ENCODE results near the gene OTUD4. TPM values are rescaled to one million over a fixed set of nuclear protein-coding genes. Genes with fewer than 3 reads are reported as not detected.
A peak's percentile ranks its signal among the peaks of the same experiment; 100 is the strongest.

The OTUD4 gene
- total RNA-seq, 1 donor from 2014 or later, result 38.3 TPM

DNA sequence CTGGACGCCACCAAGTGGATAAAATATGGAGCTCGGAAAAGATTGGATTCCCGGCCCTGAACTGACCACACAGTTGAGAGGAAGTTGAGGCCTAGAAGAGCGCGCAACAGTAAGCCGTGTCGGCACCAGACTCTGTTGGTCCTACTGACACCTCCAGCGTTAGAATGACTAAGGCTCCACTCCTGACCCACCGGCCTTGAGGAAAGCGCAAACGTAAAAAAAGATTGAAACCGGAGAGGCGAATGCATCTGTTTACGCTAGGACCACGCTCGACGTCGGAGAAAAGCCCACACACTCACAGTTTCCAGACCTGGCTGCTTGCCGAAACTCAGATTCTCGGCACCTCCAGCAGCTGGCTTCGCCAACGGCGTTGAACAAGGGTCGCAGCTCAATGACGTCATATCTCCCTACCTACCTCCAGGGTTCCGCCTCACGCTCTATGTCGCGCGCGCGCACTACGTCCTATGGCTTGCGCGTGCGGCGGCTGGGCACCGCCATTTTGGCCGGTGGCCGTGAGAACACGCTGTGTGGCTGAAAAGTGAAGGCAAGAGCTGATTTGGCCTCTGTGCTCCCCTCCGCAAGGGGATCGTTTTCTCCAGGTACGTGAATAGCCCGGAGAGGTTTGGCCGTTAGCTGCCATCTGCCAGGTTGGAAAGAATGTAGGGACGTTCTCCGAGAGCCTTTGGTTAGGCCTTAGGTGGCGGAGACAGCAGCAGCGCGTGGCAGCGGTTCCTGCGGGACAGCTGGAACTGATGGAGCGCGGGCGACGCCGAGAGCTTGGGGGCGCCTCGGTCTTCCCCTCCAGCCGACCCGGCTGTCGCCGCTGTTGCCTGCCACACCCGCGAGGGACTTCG, 82.3 kb downstream of the OTUD4 start, which contains the start of the genes ABCE1 and ANAPC10:
TSS of gene ABCE1 (plus strand) at position 491 of the 854 bp plus-strand sequence. CDS start 6,102 bp downstream, outside the sequence.
TSS of gene ANAPC10 (minus strand) at position 376 of the 854 bp plus-strand sequence. CDS start 2,097 bp downstream, outside the sequence.
- Mint-ChIP-seq H3K4me1 (peaks cover 19% of the 10 kb centered on the region), H3K4me3 (peak within 1 kb of the TSS; percentile 86), H3K9me3 (peaks cover 23% of the 10 kb centered on the region), H3K36me3 (peaks cover 24% of the 10 kb centered on the region), H3K27ac (peak within 1 kb of the TSS; percentile 98), H3K27me3 (ENCODE audit: low read depth) (no peaks in the 10 kb centered on the region)
- peak; percentile 93 to 95 for DNase-seq (ENCODE audit: low spot score in 2 of 2, unreplicated experiment in 2 of 2)
- TF ChIP-seq, protein P1, sequence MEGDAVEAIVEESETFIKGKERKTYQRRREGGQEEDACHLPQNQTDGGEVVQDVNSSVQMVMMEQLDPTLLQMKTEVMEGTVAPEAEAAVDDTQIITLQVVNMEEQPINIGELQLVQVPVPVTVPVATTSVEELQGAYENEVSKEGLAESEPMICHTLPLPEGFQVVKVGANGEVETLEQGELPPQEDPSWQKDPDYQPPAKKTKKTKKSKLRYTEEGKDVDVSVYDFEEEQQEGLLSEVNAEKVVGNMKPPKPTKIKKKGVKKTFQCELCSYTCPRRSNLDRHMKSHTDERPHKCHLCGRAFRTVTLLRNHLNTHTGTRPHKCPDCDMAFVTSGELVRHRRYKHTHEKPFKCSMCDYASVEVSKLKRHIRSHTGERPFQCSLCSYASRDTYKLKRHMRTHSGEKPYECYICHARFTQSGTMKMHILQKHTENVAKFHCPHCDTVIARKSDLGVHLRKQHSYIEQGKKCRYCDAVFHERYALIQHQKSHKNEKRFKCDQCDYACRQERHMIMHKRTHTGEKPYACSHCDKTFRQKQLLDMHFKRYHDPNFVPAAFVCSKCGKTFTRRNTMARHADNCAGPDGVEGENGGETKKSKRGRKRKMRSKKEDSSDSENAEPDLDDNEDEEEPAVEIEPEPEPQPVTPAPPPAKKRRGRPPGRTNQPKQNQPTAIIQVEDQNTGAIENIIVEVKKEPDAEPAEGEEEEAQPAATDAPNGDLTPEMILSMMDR (IDR thresholded peaks at IDR 0.05; ENCODE audit: unreplicated experiment), result no peak

DNA sequence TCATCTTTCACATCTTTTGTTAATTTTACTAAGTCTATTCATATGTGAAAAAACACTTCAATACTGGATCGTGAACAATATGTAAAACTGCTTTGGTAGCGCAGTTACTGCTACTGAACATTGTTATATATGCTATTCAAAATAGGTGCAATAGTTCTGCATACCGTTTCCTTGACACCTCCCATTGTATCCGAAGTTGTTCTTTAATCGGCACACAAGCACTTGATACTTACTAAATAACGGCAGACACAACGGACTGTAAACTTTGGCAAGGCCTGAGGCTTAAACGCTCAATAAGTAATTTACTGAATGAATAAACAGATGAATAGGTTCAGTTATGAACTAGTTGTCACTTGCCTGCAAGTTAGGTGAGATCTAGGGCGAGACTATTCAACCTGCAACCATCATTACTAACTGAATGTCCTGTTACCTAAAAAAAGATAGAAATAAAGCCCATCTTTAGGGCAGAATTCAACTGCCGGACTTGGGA, 83.0 kb downstream of the OTUD4 start:
- no peak for DNase-seq (ENCODE audit: low spot score in 2 of 2, unreplicated experiment in 2 of 2)
- Mint-ChIP-seq H3K9me3 (peaks cover 24% of the 10 kb centered on the region), H3K36me3 (peaks cover 31% of the 10 kb centered on the region), H3K27ac (peak overlapping the region; percentile 98), H3K4me3 (peak overlapping the region; percentile 86), H3K4me1 (peaks cover 19% of the 10 kb centered on the region), H3K27me3 (ENCODE audit: low read depth) (no peaks in the 10 kb centered on the region)
- TF ChIP-seq, protein P1 (IDR thresholded peaks at IDR 0.05; ENCODE audit: unreplicated experiment), result no peak

DNA sequence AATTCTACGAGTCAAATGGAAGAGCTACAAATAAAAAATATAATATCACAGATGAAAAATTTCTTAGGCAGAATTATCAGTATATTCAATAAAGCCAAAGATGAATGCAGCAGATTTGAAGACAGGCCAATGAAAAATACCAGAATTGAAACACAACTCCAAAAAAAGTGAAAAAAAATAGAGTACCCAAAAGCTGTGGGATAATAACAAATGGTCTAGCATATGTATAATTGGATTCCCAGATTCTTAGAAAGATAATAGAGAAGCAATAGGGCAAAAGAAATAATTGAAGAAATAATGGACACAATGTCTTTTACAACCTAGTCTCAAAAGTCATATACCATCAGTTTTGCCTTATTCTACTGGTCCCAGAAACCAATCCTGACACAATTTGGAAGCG, 86.8 kb downstream of the OTUD4 start:
- H3K4me1 Mint-ChIP-seq, result peaks cover 5% of the 10 kb centered on the region
- H3K27me3 Mint-ChIP-seq (ENCODE audit: low read depth), result no peaks in the 10 kb centered on the region
- DNase-seq (ENCODE audit: low spot score in 2 of 2, unreplicated experiment in 2 of 2), result no peak
- no peak overlapping the region for H3K4me3 Mint-ChIP-seq
- no peak overlapping the region for H3K27ac Mint-ChIP-seq
- peaks cover 48% of the 10 kb centered on the region for H3K36me3 Mint-ChIP-seq
- H3K9me3 Mint-ChIP-seq, result peaks cover 24% of the 10 kb centered on the region
- TF ChIP-seq, protein P1 (IDR thresholded peaks at IDR 0.05; ENCODE audit: unreplicated experiment), result no peak

DNA sequence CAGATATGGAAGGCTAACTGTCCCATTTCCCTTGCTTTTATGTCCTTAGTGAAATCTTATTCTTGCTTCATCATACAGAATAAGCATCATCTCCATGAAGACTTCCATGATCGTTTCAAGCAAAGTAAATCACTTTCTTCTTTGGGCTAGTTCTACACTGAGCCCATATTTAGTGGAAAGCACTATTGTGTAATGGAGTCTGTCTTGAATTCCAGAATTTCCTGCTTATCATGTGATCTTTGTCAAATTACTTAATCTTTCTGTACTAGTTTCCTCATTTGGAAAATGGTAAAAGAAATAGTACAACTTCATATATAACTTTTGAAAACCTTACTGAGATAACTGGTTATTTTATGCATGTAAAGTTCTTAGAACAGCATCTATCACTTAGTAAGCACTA, 90.0 kb downstream of the OTUD4 start:
- TF ChIP-seq, protein P1 (IDR thresholded peaks at IDR 0.05; ENCODE audit: unreplicated experiment), result no peak

DNA sequence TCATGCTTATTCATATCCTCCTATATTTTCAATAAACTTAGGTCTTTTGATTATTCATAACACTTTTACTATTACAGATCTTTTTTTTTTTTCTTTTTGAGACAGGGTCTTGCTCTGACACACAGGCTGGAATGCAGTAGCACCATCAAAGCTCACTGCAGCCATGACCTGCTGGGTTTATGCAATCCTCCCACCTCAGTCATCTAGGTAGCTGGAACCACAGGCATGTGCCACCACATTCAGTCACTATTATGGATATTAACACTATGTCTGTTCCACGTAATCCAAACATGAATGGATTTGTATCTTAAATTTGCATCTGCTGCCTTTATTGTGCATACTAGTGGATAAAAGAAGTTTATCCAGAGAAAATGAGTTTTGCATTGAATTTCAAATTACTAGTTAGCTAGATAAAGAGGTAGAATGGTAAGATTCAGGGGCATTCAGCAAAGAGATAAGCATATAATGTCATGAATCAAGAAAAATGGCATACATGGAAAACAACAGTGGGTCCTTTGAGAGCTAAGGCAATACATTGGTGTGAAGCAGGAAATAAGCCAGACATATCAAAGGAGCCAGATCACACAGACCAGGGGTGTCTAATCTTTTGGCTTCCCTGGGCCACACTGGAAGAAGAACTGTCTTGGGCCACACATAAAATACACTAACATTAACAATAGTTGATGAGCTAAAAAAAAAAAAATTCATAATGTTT, 96.3 kb downstream of the OTUD4 start:
- peaks cover 3% of the 10 kb centered on the region for H3K4me1 Mint-ChIP-seq

More for the DNA sequence above, 90.0 kb downstream of the OTUD4 start:
- no peaks in the 10 kb centered on the region for H3K27me3 Mint-ChIP-seq (ENCODE audit: low read depth)
- H3K4me1 Mint-ChIP-seq, result no peaks in the 10 kb centered on the region
- peaks cover 23% of the 10 kb centered on the region for H3K9me3 Mint-ChIP-seq
- H3K27ac Mint-ChIP-seq, result no peak overlapping the region
- peaks cover 59% of the 10 kb centered on the region for H3K36me3 Mint-ChIP-seq
- H3K4me3 Mint-ChIP-seq, result no peak overlapping the region
- no peak for DNase-seq (ENCODE audit: low spot score in 2 of 2, unreplicated experiment in 2 of 2)

More for the DNA sequence above, 96.3 kb downstream of the OTUD4 start:
- Mint-ChIP-seq H3K27me3 (ENCODE audit: low read depth) (no peaks in the 10 kb centered on the region), H3K9me3 (peaks cover 4% of the 10 kb centered on the region), H3K27ac (peak overlapping the region; percentile 7), H3K4me3 (no peak overlapping the region), H3K36me3 (peaks cover 29% of the 10 kb centered on the region)
- TF ChIP-seq, protein P1 (IDR thresholded peaks at IDR 0.05; ENCODE audit: unreplicated experiment), result no peak
- no peak for DNase-seq (ENCODE audit: low spot score in 2 of 2, unreplicated experiment in 2 of 2)

Other genes starting within 250 kb of the OTUD4 start
- 24.2 to 24.9 TPM (median 24.6 TPM) in 3 replicates for gene ANAPC10, start 82.4 kb downstream of the OTUD4 start, total RNA-seq
- 54.4 to 55.7 TPM (median 55.1 TPM) in 3 replicates for gene ABCE1, start 82.3 kb downstream of the OTUD4 start, total RNA-seq

Data from mesothelial cell of epicardium (in vitro differentiated cells).